ENCODE data around the gene BICD1.

- TF ChIP-seq POLR2A (IDR thresholded peaks at IDR 0.05) (no peak), POLR2AphosphoS5 (IDR thresholded peaks at IDR 0.05) (no peak)
- TF ChIP-seq, protein P1, sequence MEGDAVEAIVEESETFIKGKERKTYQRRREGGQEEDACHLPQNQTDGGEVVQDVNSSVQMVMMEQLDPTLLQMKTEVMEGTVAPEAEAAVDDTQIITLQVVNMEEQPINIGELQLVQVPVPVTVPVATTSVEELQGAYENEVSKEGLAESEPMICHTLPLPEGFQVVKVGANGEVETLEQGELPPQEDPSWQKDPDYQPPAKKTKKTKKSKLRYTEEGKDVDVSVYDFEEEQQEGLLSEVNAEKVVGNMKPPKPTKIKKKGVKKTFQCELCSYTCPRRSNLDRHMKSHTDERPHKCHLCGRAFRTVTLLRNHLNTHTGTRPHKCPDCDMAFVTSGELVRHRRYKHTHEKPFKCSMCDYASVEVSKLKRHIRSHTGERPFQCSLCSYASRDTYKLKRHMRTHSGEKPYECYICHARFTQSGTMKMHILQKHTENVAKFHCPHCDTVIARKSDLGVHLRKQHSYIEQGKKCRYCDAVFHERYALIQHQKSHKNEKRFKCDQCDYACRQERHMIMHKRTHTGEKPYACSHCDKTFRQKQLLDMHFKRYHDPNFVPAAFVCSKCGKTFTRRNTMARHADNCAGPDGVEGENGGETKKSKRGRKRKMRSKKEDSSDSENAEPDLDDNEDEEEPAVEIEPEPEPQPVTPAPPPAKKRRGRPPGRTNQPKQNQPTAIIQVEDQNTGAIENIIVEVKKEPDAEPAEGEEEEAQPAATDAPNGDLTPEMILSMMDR (IDR thresholded peaks at IDR 0.05 in 8 of 11, conservative IDR thresholded peaks at IDR 0.05 in 3 of 11): no peak
These were observed 41.7 kb downstream of the BICD1 start for GRCh38 chr12:32148372-32148771.

Data from spleen (tissue), 7 donors.